GM15510 (cell line): ENCODE data around the gene ABCF3.

Experiments used
- POLR2A ChIP-seq: IDR thresholded peaks from 3 replicates; pipeline ENCODE4 v1.6.1; 2011; ENCODE audit warnings: borderline replicate concordance; ENCODE audit not compliant: insufficient read length; ENCODE audit errors: extremely low read depth

Gene ABCF3

GRCh38 chr3:184186184-184186901, at the start of gene ABCF3:
Gene ABCF3 (plus strand): TSS chr3:184186199. CDS start chr3:184186208, 9 bp downstream.
- peak; percentile 55 for TF ChIP-seq POLR2A

GRCh38 chr3:184140436-184140835, 45.6 kb upstream of the ABCF3 start:
- TF ChIP-seq POLR2A, result no peak

DNA sequence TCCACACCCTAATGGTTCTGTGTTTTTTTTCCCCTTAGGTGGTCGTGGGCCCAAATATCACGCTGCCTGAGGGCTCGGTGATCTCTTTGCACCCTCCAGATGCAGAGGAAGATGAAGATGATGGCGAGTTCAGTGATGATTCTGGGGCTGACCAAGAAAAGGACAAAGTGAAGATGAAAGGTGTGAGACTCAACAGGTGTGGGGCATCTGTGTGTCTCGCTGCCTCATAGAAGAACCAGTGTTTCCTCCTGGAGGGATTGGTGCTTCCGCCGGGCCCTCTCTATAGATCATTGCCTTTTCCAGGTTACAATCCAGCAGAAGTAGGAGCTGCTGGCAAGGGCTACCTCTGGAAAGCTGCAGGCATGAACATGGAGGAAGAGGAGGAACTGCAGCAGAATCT, 43.8 kb upstream of the ABCF3 start:
- TF ChIP-seq POLR2A, result no peak

- TF ChIP-seq POLR2A, result no peak
These were observed 42.7 kb upstream of the ABCF3 start for GRCh38 chr3:184143327-184143726.

- no peak for TF ChIP-seq POLR2A
These were observed 41.5 kb upstream of the ABCF3 start for GRCh38 chr3:184144505-184144904.

DNA sequence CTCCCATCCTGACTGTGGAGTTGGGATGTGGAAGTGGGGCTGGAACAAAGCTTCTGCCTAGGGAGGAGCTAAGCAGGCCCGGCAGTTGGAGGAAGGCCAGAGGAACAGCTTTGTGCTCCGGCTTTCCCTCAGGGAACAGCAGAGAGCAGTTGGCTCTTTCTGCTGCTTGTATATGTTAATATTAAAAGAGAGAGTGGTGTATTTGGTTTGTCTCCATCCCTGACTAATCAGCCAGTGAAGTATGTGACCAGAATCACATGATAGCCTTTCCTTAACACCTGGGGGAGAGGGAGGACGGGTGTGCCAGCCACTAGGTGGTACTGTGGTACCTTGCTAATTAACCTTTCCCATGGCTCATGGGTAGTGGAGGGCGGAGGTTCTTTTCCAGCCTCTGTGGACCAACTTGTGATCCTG, 40.9 kb upstream of the ABCF3 start:
- no peak for TF ChIP-seq POLR2A

GRCh38 chr3:184145751-184146270, 40.2 kb upstream of the ABCF3 start:
- no peak for TF ChIP-seq POLR2A

GRCh38 chr3:184148076-184148475, 37.9 kb upstream of the ABCF3 start:
- TF ChIP-seq POLR2A, result no peak

DNA sequence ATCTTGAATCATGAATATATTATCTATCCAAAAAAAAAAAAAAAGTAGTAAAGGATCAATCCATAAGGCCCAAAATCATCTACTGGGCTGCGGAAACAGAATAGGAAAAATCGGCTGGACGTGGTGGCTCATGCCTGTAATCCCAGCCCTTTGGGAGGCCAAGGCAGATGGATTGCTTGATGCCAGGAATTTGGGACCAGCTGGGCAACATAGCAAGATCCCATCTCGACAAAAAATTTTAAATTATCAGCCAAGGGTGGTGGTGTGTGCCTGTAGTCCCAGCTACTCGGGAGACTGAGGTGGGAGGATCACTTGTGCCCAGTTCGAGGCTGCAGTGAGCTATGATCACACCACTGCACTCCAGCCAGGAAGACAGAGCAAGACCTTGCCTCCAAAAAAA, 36.9 kb upstream of the ABCF3 start:
- TF ChIP-seq POLR2A, result no peak

DNA sequence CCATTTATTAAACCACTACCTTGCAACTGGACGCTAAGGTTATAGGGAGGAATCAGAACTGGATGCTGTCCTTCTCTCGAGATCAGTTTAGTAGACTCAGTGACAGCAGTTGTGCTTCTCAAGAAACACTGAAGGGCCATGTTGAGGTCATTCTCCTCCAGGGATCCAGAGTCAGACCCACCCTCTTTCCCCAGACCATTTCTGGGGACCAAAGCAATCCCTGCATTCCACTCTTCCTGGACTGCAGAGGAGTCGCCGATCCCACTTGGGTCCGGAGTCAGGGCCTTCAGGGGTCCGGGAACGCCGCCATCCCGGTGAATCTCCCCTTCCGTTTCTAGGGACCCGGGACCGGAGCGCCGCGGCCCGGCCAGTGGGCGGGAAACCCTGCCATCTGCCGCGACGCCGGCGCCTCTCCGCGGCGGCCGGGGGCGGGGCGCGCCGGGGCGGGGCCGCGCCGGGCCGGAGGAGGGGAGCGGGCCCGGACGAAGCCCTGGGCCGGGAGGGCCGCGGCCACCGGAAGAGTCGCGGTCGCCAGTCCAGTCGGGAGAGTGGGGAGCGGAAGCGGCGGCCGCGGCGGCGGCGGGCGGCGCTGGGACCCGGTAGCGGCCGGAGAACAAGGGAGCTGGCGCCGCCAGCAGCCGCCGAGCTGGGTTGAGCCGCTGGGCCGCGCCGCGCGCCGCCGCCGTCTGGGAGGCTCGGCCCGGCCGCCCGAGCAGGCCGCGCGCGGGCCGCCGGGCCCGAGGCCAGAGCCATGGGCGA, 30.9 kb upstream of the ABCF3 start, which contains the start of gene DVL3:
TSS of gene DVL3 (plus strand) at position 493 of the 759 bp plus-strand sequence. CDS start at position 752, 259 bp downstream.
- TF ChIP-seq POLR2A, result peak; percentile 48

DNA sequence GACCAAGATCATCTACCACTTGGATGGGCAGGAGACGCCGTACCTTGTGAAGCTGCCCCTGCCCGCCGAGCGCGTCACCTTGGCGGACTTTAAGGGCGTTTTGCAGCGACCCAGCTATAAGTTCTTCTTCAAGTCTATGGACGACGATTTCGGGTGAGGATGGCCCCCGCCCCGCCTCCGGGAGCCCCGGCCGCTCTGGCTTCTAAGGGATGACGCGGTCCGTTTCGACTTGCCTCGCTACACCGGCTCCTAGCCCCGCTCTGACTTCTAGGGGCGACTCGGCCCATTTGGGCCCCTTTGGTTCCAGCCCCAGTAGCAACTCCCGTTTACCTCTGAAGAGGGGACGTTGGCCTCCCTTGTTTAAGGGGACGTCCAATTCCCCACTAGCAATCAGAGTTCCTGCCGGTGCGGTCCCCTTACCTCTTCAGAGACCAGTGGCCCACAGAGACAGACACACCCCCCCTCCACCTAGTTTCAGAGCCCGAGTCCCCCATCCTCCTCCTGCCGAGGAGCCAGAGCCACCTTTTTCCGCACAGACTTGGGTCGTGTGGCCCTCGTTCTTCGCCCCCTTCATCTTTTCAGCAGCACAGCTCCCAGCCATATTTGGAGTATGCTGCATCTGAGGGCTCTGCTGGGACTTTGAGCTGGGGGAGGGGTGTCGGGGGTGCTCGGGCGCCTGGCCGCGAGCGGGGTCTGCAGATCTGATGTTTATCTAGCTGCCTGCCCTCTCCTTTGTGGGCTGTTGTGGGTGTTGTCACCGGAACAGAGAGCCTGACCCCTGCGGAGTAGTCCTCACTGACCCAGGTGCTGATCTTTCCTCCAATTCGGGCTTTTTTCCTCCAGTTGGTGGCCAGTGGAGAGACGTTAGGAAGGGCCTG, 30.1 kb upstream of the ABCF3 start:
- no peak for TF ChIP-seq POLR2A

GRCh38 chr3:184156522-184156955, 29.5 kb upstream of the ABCF3 start:
- no peak for TF ChIP-seq POLR2A

GRCh38 chr3:184157206-184157605, 28.8 kb upstream of the ABCF3 start:
- TF ChIP-seq POLR2A, result no peak

- TF ChIP-seq POLR2A, result no peak
These were observed 27.6 kb upstream of the ABCF3 start for GRCh38 chr3:184158404-184158803.

DNA sequence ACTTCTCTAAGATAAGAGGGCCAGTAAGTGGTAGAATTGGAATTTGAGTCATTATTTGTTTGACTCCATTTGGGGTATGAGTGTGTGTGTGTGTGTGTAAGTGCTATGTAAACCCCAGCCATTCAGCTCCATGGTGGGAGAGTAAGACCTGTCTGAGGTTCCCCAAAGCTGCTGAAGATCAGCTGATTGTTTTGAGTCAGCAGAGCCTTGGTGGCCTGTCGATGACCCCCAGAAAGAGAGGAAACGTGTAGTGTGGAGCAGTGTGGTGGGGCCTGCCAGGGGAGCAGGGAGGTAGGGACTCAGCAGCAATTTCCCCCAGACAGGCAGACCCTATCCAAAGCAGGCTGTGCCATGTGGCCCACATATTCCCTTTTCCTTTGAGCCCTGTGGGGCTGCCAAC, 25.5 kb upstream of the ABCF3 start:
- no peak for TF ChIP-seq POLR2A

GRCh38 chr3:184164648-184165330, 21.2 kb upstream of the ABCF3 start:
- no peak for TF ChIP-seq POLR2A
